HL-60 (cell line): ENCODE results near the gene CENPE.

ENCODE experiments used
- DNase-seq, 2 experiments: peaks; one replicate each; pipeline ENCODE4 v3.0.0-alpha.2; 2010 to 2020; ENCODE audit warnings: low read depth in 1 of 2, low spot score in 1 of 2
- H3K27ac ChIP-seq: fragments of 250-450 bp; sonication (Bioruptor Pico); replicated peaks from 2 replicates; pipeline ENCODE4 v1.5.1; 2020; ENCODE audit warnings: mild to moderate bottlenecking, moderate library complexity
- H3K27me3 ChIP-seq: fragments of 250-450 bp; sonication (Bioruptor Pico); 2 replicates; pipeline ENCODE4 v1.5.1; 2021; ENCODE audit warnings: mild to moderate bottlenecking, moderate library complexity; ENCODE audit not compliant: insufficient read depth, poor library complexity, severe bottlenecking
- H3K4me3 ChIP-seq: replicated peaks from 2 replicates; pipeline ENCODE4 v1.5.1; 2011; ENCODE audit warnings: mild to moderate bottlenecking, control low read depth, low read length; ENCODE audit not compliant: insufficient read depth
- CTCF ChIP-seq: IDR thresholded peaks from one replicate; pipeline ENCODE4 v1.5.1; 2011; ENCODE audit warnings: low read length, control low read depth, inconsistent platforms; ENCODE audit not compliant: insufficient read depth
- GABPA ChIP-seq: IDR thresholded peaks from 2 replicates; pipeline ENCODE4 v1.6.1; 2012; ENCODE audit warnings: low read depth
- POLR2AphosphoS5 ChIP-seq: IDR thresholded peaks from 2 replicates; pipeline ENCODE4 v1.6.1; 2012; ENCODE audit warnings: low read depth
- REST ChIP-seq: IDR thresholded peaks from 2 replicates; pipeline ENCODE4 v1.6.1; 2012; ENCODE audit warnings: low read depth; ENCODE audit not compliant: insufficient replicate concordance
- SPI1 ChIP-seq: IDR thresholded peaks from 2 replicates; pipeline ENCODE4 v1.6.1; 2012; ENCODE audit warnings: low read depth, mild to moderate bottlenecking, borderline replicate concordance

Gene CENPE

GRCh38 chr4:103201253-103201652, 3.1 kb upstream of the CENPE start:
- no peak for TF ChIP-seq SPI1
- no peak for TF ChIP-seq CTCF
- TF ChIP-seq POLR2AphosphoS5, result no peak
- no peak for TF ChIP-seq GABPA
- no peak for TF ChIP-seq REST

GRCh38 chr4:103199009-103199408, 866 bp upstream of the CENPE start:
- no peak for DNase-seq
- no peak for TF ChIP-seq SPI1
- no peak for TF ChIP-seq POLR2AphosphoS5
- TF ChIP-seq CTCF, result no peak
- TF ChIP-seq GABPA, result no peak
- TF ChIP-seq REST, result no peak
- H3K27ac ChIP-seq, result peak overlapping the region; percentile 81
- H3K27me3 ChIP-seq, result no peaks in the 10 kb centered on the region
- peak overlapping the region; percentile 96 for H3K4me3 ChIP-seq

More at GRCh38 chr4:103201253-103201652, 3.1 kb upstream of the CENPE start:
- H3K27me3 ChIP-seq, result no peaks in the 10 kb centered on the region
- no peak for DNase-seq
- no peak overlapping the region for H3K4me3 ChIP-seq
- H3K27ac ChIP-seq, result no peak overlapping the region

GRCh38 chr4:103197765-103198110, 405 bp downstream of the CENPE start:
- Histone ChIP-seq H3K27ac (peak overlapping the region; percentile 81), H3K4me3 (peak overlapping the region; percentile 96), H3K27me3 (no peaks in the 10 kb centered on the region)
- DNase-seq, result peak in 1 of 2 experiments; percentile 18
- TF ChIP-seq POLR2AphosphoS5 (no peak), CTCF (no peak), SPI1 (no peak), GABPA (no peak), REST (no peak)
